Measurements from ENCODE around the gene GSDME.

GSDME gene

GRCh38 chr7:24728121-24728500 is 29.2 kb downstream of the GSDME start (continued):
- TF ChIP-seq ZBTB49 (tag by site-specific recombination; IDR thresholded peaks at IDR 0.05; ENCODE audit: low read depth) (no peak), SP3 (tag by site-specific recombination; IDR thresholded peaks at IDR 0.05) (no peak)

- ChIA-PET CTCF (interaction anchor here (0.6 kb wide), 1 partner anchor 61 kb away, joined by 3 read pairs; no protein-coding TSS in a partner anchor), POLR2A (interaction anchor here (1.3 kb wide), 1 partner anchor 14 kb away, joined by 3 read pairs; no protein-coding TSS in a partner anchor)
- Histone ChIP-seq H3K27ac (ENCODE audit: extremely low read depth, low read depth, low read length) (no peak overlapping the region), H3K4me1 (ENCODE audit: control insufficient read depth, insufficient read depth, low read length) (no peaks in the 10 kb centered on the region), H3K9me3 (ENCODE audit: control insufficient read depth, insufficient read depth, low read depth, low read length) (no peaks in the 10 kb centered on the region), H3K4me3 (ENCODE audit: low read depth, low read length) (no peak overlapping the region), H3K36me3 (ENCODE audit: control insufficient read depth in 2 of 2, insufficient read depth in 1 of 2, low read length in 2 of 2) (no peaks in the 10 kb centered on the region)
- no peak for TF ChIP-seq EGR2 (tag by site-specific recombination; IDR thresholded peaks at IDR 0.05; ENCODE audit: low read depth)
- TF ChIP-seq ZNF266 (tag by site-specific recombination; IDR thresholded peaks at IDR 0.05; ENCODE audit: low read depth): no peak
- no peak for TF ChIP-seq HOXC10 (CRISPR knock-in tag; IDR thresholded peaks at IDR 0.05)
- TF ChIP-seq ZNF433 (tag by site-specific recombination; IDR thresholded peaks at IDR 0.05; ENCODE audit: low read depth): no peak
- no peak for TF ChIP-seq ZNF501 (tag by site-specific recombination; IDR thresholded peaks at IDR 0.05)
- TF ChIP-seq PRDM2 (tag by site-specific recombination; IDR thresholded peaks at IDR 0.05; ENCODE audit: borderline replicate concordance): no peak
- TF ChIP-seq ZNF391 (tag by site-specific recombination; IDR thresholded peaks at IDR 0.05; ENCODE audit: borderline replicate concordance, low read depth): no peak
- no peak for TF ChIP-seq ZNF416 (tag by site-specific recombination; IDR thresholded peaks at IDR 0.05)
- no peak for TF ChIP-seq ZXDB (tag by site-specific recombination; IDR thresholded peaks at IDR 0.05)
- TF ChIP-seq ZNF48 (tag by site-specific recombination; IDR thresholded peaks at IDR 0.05): no peak
- no peak for TF ChIP-seq ZNF24 (tag by site-specific recombination; IDR thresholded peaks at IDR 0.05)
- TF ChIP-seq ZNF366 (tag by site-specific recombination; conservative IDR thresholded peaks at IDR 0.05): no peak
Observed at GRCh38 chr7:24727154-24728120, 29.8 kb downstream of the GSDME start.

Data from HEK293 (cell line).